ENCODE data around the gene RPS15. TPM values are rescaled to one million over a fixed set of nuclear protein-coding genes. Genes with fewer than 3 reads are reported as not detected.

RPS15 gene
- total RNA-seq, 1 donor from 2014 or later = 1,045 TPM

- Histone ChIP-seq H3K79me2 (ENCODE audit: insufficient read depth, low read length) (no peaks in the 10 kb centered on the region), H4K20me1 (ENCODE audit: insufficient read depth, low read length) (peaks cover 13% of the 10 kb centered on the region), H3K4me2 (ENCODE audit: low read length) (no peak overlapping the region), H3K4me3 (ENCODE audit: insufficient read depth, low read depth, low read length) (no peak overlapping the region), H3K36me3 (ENCODE audit: insufficient read depth, low read length) (no peaks in the 10 kb centered on the region), H3K27me3 (ENCODE audit: insufficient read depth, low read length) (peaks cover 5% of the 10 kb centered on the region), H3K27ac (ENCODE audit: low read depth, low read length) (no peak overlapping the region), H3K9ac (ENCODE audit: low read length) (no peak overlapping the region), H3K9me3 (ENCODE audit: insufficient read depth, low read depth, low read length) (no peaks in the 10 kb centered on the region), H2AFZ (ENCODE audit: low read depth, low read length) (no peak overlapping the region), H3K4me1 (ENCODE audit: insufficient read depth, low read length) (peaks cover 5% of the 10 kb centered on the region)
- H3K9me3 Mint-ChIP-seq (ENCODE audit: unreplicated experiment) = no peaks in the 10 kb centered on the region
- no peak for FAIRE-seq
- no peak overlapping the region for H3K4me3 Mint-ChIP-seq (ENCODE audit: unreplicated experiment)
- H3K27ac Mint-ChIP-seq (ENCODE audit: unreplicated experiment) = no peak overlapping the region
- no peaks in the 10 kb centered on the region for H3K4me1 Mint-ChIP-seq (ENCODE audit: low read depth, unreplicated experiment)
- H3K27me3 Mint-ChIP-seq (ENCODE audit: low read depth, unreplicated experiment) = peaks cover 4% of the 10 kb centered on the region
- DNase-seq (ENCODE audit: low read depth) = no peak
- TF ChIP-seq CTCF (IDR thresholded peaks at IDR 0.05; ENCODE audit: insufficient read depth, low read depth, low read length) = no peak
- TF ChIP-seq EZH2 (IDR thresholded peaks at IDR 0.05; ENCODE audit: insufficient read depth, low read length) = peak; percentile 23
- no peaks in the 10 kb centered on the region for H3K36me3 Mint-ChIP-seq (ENCODE audit: low read depth, unreplicated experiment)
Observed at GRCh38 chr19:1466461-1467214, 28.4 kb downstream of the RPS15 start.

DNA sequence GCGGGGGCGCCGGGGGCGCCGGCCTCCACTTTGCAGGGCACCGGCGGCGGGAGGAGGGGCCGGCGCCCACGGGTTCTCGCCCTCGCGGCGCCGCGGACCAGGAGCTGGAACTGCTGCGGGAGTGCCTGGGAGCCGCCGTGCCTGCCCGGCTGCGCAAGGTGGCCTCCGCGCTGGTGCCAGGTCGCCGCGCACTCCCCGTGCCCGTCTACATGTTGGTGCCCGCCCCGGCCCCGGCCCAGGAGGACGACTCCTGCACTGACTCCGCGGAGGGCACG lies 29.0 kb downstream of the RPS15 start:
- FAIRE-seq (no peak), DNase-seq (ENCODE audit: low read depth) (no peak)
- Histone ChIP-seq H3K4me3 (ENCODE audit: insufficient read depth, low read depth, low read length) (no peak overlapping the region), H2AFZ (ENCODE audit: low read depth, low read length) (no peak overlapping the region), H4K20me1 (ENCODE audit: insufficient read depth, low read length) (peaks cover 19% of the 10 kb centered on the region), H3K4me2 (ENCODE audit: low read length) (no peak overlapping the region), H3K27ac (ENCODE audit: low read depth, low read length) (no peak overlapping the region), H3K27me3 (ENCODE audit: insufficient read depth, low read length) (peaks cover 5% of the 10 kb centered on the region), H3K36me3 (ENCODE audit: insufficient read depth, low read length) (no peaks in the 10 kb centered on the region), H3K79me2 (ENCODE audit: insufficient read depth, low read length) (no peaks in the 10 kb centered on the region), H3K9ac (ENCODE audit: low read length) (no peak overlapping the region), H3K4me1 (ENCODE audit: insufficient read depth, low read length) (peaks cover 5% of the 10 kb centered on the region), H3K9me3 (ENCODE audit: insufficient read depth, low read depth, low read length) (no peaks in the 10 kb centered on the region)
- no peak overlapping the region for H3K27ac Mint-ChIP-seq (ENCODE audit: unreplicated experiment)
- peaks cover 4% of the 10 kb centered on the region for H3K27me3 Mint-ChIP-seq (ENCODE audit: low read depth, unreplicated experiment)
- H3K36me3 Mint-ChIP-seq (ENCODE audit: low read depth, unreplicated experiment) = no peaks in the 10 kb centered on the region
- no peaks in the 10 kb centered on the region for H3K9me3 Mint-ChIP-seq (ENCODE audit: unreplicated experiment)
- H3K4me1 Mint-ChIP-seq (ENCODE audit: low read depth, unreplicated experiment) = no peaks in the 10 kb centered on the region
- H3K4me3 Mint-ChIP-seq (ENCODE audit: unreplicated experiment) = no peak overlapping the region
- TF ChIP-seq CTCF (IDR thresholded peaks at IDR 0.05; ENCODE audit: insufficient read depth, low read depth, low read length) = no peak
- TF ChIP-seq EZH2 (IDR thresholded peaks at IDR 0.05; ENCODE audit: insufficient read depth, low read length) = no peak

- Histone ChIP-seq H4K20me1 (ENCODE audit: insufficient read depth, low read length) (peaks cover 24% of the 10 kb centered on the region), H3K9me3 (ENCODE audit: insufficient read depth, low read depth, low read length) (no peaks in the 10 kb centered on the region), H3K36me3 (ENCODE audit: insufficient read depth, low read length) (no peaks in the 10 kb centered on the region), H3K27ac (ENCODE audit: low read depth, low read length) (no peak overlapping the region), H3K9ac (ENCODE audit: low read length) (no peak overlapping the region), H3K27me3 (ENCODE audit: insufficient read depth, low read length) (peaks cover 5% of the 10 kb centered on the region), H3K4me2 (ENCODE audit: low read length) (no peak overlapping the region), H3K4me1 (ENCODE audit: insufficient read depth, low read length) (peaks cover 5% of the 10 kb centered on the region), H3K4me3 (ENCODE audit: insufficient read depth, low read depth, low read length) (no peak overlapping the region), H2AFZ (ENCODE audit: low read depth, low read length) (no peak overlapping the region), H3K79me2 (ENCODE audit: insufficient read depth, low read length) (no peaks in the 10 kb centered on the region)
- H3K27ac Mint-ChIP-seq (ENCODE audit: unreplicated experiment) = no peak overlapping the region
- DNase-seq (ENCODE audit: low read depth) (no peak), FAIRE-seq (no peak)
- H3K4me1 Mint-ChIP-seq (ENCODE audit: low read depth, unreplicated experiment) = no peaks in the 10 kb centered on the region
- no peaks in the 10 kb centered on the region for H3K36me3 Mint-ChIP-seq (ENCODE audit: low read depth, unreplicated experiment)
- TF ChIP-seq EZH2 (IDR thresholded peaks at IDR 0.05; ENCODE audit: insufficient read depth, low read length) (peak; percentile 74), CTCF (IDR thresholded peaks at IDR 0.05; ENCODE audit: insufficient read depth, low read depth, low read length) (no peak)
- H3K9me3 Mint-ChIP-seq (ENCODE audit: unreplicated experiment) = no peaks in the 10 kb centered on the region
- no peak overlapping the region for H3K4me3 Mint-ChIP-seq (ENCODE audit: unreplicated experiment)
- H3K27me3 Mint-ChIP-seq (ENCODE audit: low read depth, unreplicated experiment) = peaks cover 4% of the 10 kb centered on the region
Observed at GRCh38 chr19:1467490-1468273, 29.5 kb downstream of the RPS15 start.
